HCT116 (cell line): ENCODE measurements around the gene UBXN11. TPM values are rescaled to one million over a fixed set of nuclear protein-coding genes. Genes with fewer than 3 reads are reported as not detected.

Experiments used
- ATAC-seq: fragments of 200-7000 bp; cut with Tn5 transposase; 2 replicates; pipeline ENCODE4 v1.9.1; 2020; ENCODE audit warnings: mild to moderate bottlenecking, moderate library complexity
- BruUV-seq: library from RNA; stranded (reverse); fragments of 400-500 nt; replicated peaks from 2 replicates; lab custom pipeline; 2021; lab: Mats Ljungman, UMichigan
- CTCF ChIA-PET: fragments of 300-600 bp; sonication (Branson Sonifier 250); formaldehyde crosslinking; loops from one replicate; lab custom pipeline; 2021; ENCODE audit warnings: antibody characterized with exemption; lab: Charles Lee
- POLR2A ChIA-PET: fragments of 300-600, 350-600 bp; sonication (Branson Sonifier 250); formaldehyde crosslinking; loops from one replicate; lab custom pipeline; 2021; ENCODE audit warnings: antibody characterized with exemption; lab: Charles Lee
- RAD21 ChIA-PET, 2 experiments: fragments of 300-600 bp; sonication (Branson Sonifier 250); formaldehyde crosslinking; loops; one replicate each; lab custom pipeline; 2023; ENCODE audit warnings: low total read pairs in 2 of 2; ENCODE audit not compliant: uncharacterized antibody in 2 of 2, unreplicated experiment in 2 of 2, low non-redundant PET in 1 of 2; lab: Charles Lee
- DNase-seq: peaks from one replicate; pipeline ENCODE4 v3.0.0-alpha.2; 2010; ENCODE audit warnings: low read depth, low spot score
- H2AFZ ChIP-seq: fragments of 200-600 bp; shearing (Covaris generic), sonication (generic); 2 replicates; pipeline ENCODE4 v1.6.1; 2017; ENCODE audit warnings: low read depth, mixed run types, mixed read lengths, antibody characterized with exemption, low read length; ENCODE audit not compliant: poor library complexity, severe bottlenecking
- H3K27ac ChIP-seq: 2 replicates; pipeline ENCODE4 v1.5.1; 2012; ENCODE audit warnings: low read depth, low read length
- H3K27me3 ChIP-seq: fragments of 200-600 bp; sonication (generic); 2 replicates; pipeline ENCODE4 v1.6.1; 2016; ENCODE audit warnings: mixed run types, low read length, mixed read lengths; ENCODE audit not compliant: insufficient read depth
- H3K36me3 ChIP-seq, 2 experiments: fragments of 200-500 bp in 1 of 2; fragments of 200-600 bp in 1 of 2; sonication (Bioruptor generic) in 1 of 2; sonication (generic) in 1 of 2; 2 replicates each; pipeline versions ENCODE4 v1.5.1 to v1.6.1; 2014 to 2016; ENCODE audit warnings: low read length in 2 of 2, inconsistent platforms in 1 of 2, mixed read lengths in 1 of 2, mixed run types in 1 of 2; ENCODE audit not compliant: insufficient read depth in 2 of 2, control insufficient read depth in 1 of 2
- H3K4me1 ChIP-seq, 2 experiments: fragments of 200-600 bp in 1 of 2; sonication (generic) in 1 of 2; 2 replicates each; pipeline versions ENCODE4 v1.5.1 to v1.6.1; 2012 to 2017; ENCODE audit warnings: low read length in 2 of 2, inconsistent platforms in 1 of 2, mild to moderate bottlenecking in 1 of 2, mixed read lengths in 1 of 2, mixed run types in 1 of 2, moderate library complexity in 1 of 2; ENCODE audit not compliant: insufficient read depth in 2 of 2, control insufficient read depth in 1 of 2
- H3K4me2 ChIP-seq: fragments of 200-600 bp; sonication (generic); 2 replicates; pipeline ENCODE4 v1.6.1; 2017; ENCODE audit warnings: mixed run types, low read length, mixed read lengths
- H3K4me3 ChIP-seq, 2 experiments: fragments of 200-600 bp in 1 of 2; sonication (generic) in 1 of 2; replicated peaks in 1 of 2; 2 replicates each; pipeline ENCODE4 v1.5.1; 2011 to 2016; ENCODE audit warnings: low read length in 2 of 2, control low read depth in 1 of 2, low read depth in 1 of 2, mild to moderate bottlenecking in 1 of 2, mixed read lengths in 1 of 2, mixed run types in 1 of 2
- H3K79me2 ChIP-seq: fragments of 200-600 bp; sonication (generic); 2 replicates; pipeline ENCODE4 v1.6.1; 2017; ENCODE audit warnings: mild to moderate bottlenecking, mixed run types, low read length, moderate library complexity, mixed read lengths; ENCODE audit not compliant: insufficient read depth
- H3K9ac ChIP-seq: fragments of 200-600 bp; sonication (generic); 2 replicates; pipeline ENCODE4 v1.6.1; 2016; ENCODE audit warnings: low read length, mixed read lengths
- H3K9me2 ChIP-seq: fragments of 200-600 bp; sonication (generic), shearing (Covaris generic); 2 replicates; pipeline ENCODE4 v1.6.1; 2017; ENCODE audit warnings: mixed run types, mild to moderate bottlenecking, moderate library complexity; ENCODE audit not compliant: insufficient read depth
- H3K9me3 ChIP-seq, 2 experiments: fragments of 200-500 bp in 1 of 2; fragments of 200-600 bp in 1 of 2; sonication (Bioruptor generic) in 1 of 2; sonication (generic) in 1 of 2; 2 replicates each; pipeline ENCODE4 v1.6.1; 2014 to 2017; ENCODE audit warnings: low read length in 2 of 2, mixed read lengths in 2 of 2, inconsistent platforms in 1 of 2, low read depth in 1 of 2, mild to moderate bottlenecking in 1 of 2, mixed run types in 1 of 2, moderate library complexity in 1 of 2; ENCODE audit not compliant: control insufficient read depth in 1 of 2, insufficient read depth in 1 of 2
- H4K20me1 ChIP-seq: fragments of 200-600 bp; sonication (generic), shearing (Covaris generic); 2 replicates; pipeline ENCODE4 v1.6.1; 2017; ENCODE audit warnings: mixed run types, mild to moderate bottlenecking, moderate library complexity; ENCODE audit not compliant: insufficient read depth
- ATF3 ChIP-seq: IDR thresholded peaks from 2 replicates; pipeline ENCODE4 v1.6.1; 2012
- CBX3 ChIP-seq: IDR thresholded peaks from 2 replicates; pipeline ENCODE4 v1.6.1; 2012; ENCODE audit warnings: low read depth
- CEBPB ChIP-seq: IDR thresholded peaks from 2 replicates; pipeline ENCODE4 v1.6.1; 2012; ENCODE audit warnings: low read depth
- EZH2phosphoT487 ChIP-seq: fragments of 200-600 bp; IDR thresholded peaks from 2 replicates; pipeline ENCODE4 v1.6.1; 2018; ENCODE audit warnings: antibody characterized with exemption, borderline replicate concordance
- FOSL1 ChIP-seq: IDR thresholded peaks from 2 replicates; pipeline ENCODE4 v1.6.1; 2012; ENCODE audit warnings: low read depth
- JUND ChIP-seq: IDR thresholded peaks from 2 replicates; pipeline ENCODE4 v1.6.1; 2012
- REST ChIP-seq: IDR thresholded peaks from 2 replicates; pipeline ENCODE4 v1.6.1; 2012; ENCODE audit warnings: low read depth
- SIN3A ChIP-seq: IDR thresholded peaks from 2 replicates; pipeline ENCODE4 v1.6.1; 2012; ENCODE audit warnings: low read depth
- SP1 ChIP-seq: IDR thresholded peaks from 2 replicates; pipeline ENCODE4 v1.6.1; 2012; ENCODE audit warnings: low read depth
- SRF ChIP-seq: IDR thresholded peaks from 2 replicates; pipeline ENCODE4 v1.6.1; 2012; ENCODE audit warnings: low read depth
- YY1 ChIP-seq: IDR thresholded peaks from 2 replicates; pipeline ENCODE4 v1.6.1; 2011; ENCODE audit warnings: low read length, low read depth, moderate library complexity, mild to moderate bottlenecking; ENCODE audit not compliant: insufficient replicate concordance; ENCODE audit errors: extremely low read depth
- ZFX ChIP-seq: fragments of 450-650 bp; IDR thresholded peaks from 2 replicates; pipeline ENCODE4 v1.6.1; 2017
- intact Hi-C: fragments of 100-400 bp; cut with micrococcal nuclease; formaldehyde crosslinking; loops from 2 replicates; pipeline ENCODE4 v1.10.0; 2022
- total RNA-seq: library from RNA; stranded (reverse); gene quantifications from one replicate; pipeline ENCODE4 v1.2.1, GENCODE V29; 2021; ENCODE audit not compliant: unreplicated experiment

UBXN11 gene
- total RNA-seq, 1 experiment from 2014 or later = 19.3 TPM

GRCh38 chr1:26291433-26291832 lies 15.0 kb downstream of the UBXN11 start:
- POLR2A ChIA-PET = no interaction called here
- H3K9me2 ChIP-seq = no peaks in the 10 kb centered on the region
- BruUV-seq = no TSS peak
- H3K27me3 ChIP-seq = no peaks in the 10 kb centered on the region
- RAD21 ChIA-PET = no interaction called here
- no peaks in the 10 kb centered on the region for H3K79me2 ChIP-seq
- H2AFZ ChIP-seq = no peak overlapping the region
- ATAC-seq (no peak), DNase-seq (no peak)
- no peaks in the 10 kb centered on the region for H4K20me1 ChIP-seq
- H3K27ac ChIP-seq = no peak overlapping the region
- no peak for TF ChIP-seq CBX3
- TF ChIP-seq SP1 = no peak
- TF ChIP-seq REST = no peak
- no peak for TF ChIP-seq SRF
- no peak for TF ChIP-seq ZFX
- TF ChIP-seq EZH2phosphoT487 = no peak
- no peak for TF ChIP-seq CEBPB
- no peak for TF ChIP-seq YY1
- TF ChIP-seq SIN3A = no peak
- TF ChIP-seq JUND = no peak
- no peak for TF ChIP-seq ATF3
- TF ChIP-seq FOSL1 = no peak
- H3K4me3 ChIP-seq = no peak overlapping the region
- CTCF ChIA-PET = interaction anchor here (1.5 kb wide), 1 partner anchor 16 kb away, joined by 3 read pairs; no protein-coding TSS in a partner anchor
- no peak overlapping the region for H3K9ac ChIP-seq
- peaks cover 0 to 6% of the 10 kb centered on the region in 2 experiments; a peak in 2 of 4 replicates for H3K4me1 ChIP-seq
- H3K9me3 ChIP-seq = no peaks in the 10 kb centered on the region
- intact Hi-C loops = no loop called here
- H3K36me3 ChIP-seq = 0 out of 4 replicates have a peak, but pooled peaks cover 0 to 3% of the 10 kb centered on the region in 2 experiments
- H3K4me2 ChIP-seq = no peak overlapping the region
